Activated naive CD4-positive, alpha-beta T cell treated with anti-CD3 and anti-CD28 coated beads for 36 hours (primary cell): Measurements from ENCODE around the gene SLC5A10. TPM values are rescaled to one million over a fixed set of nuclear protein-coding genes. Genes with fewer than 3 reads are reported as not detected.
"Not testable (repeated sequence)": the region's sequence is repeated elsewhere in the genome, so short reads cannot be mapped to it uniquely, and the experiment has no call there.

Experiments used
- CTCF ChIA-PET: fragments of 350-600 bp; sonication (Branson Sonifier 250); formaldehyde crosslinking; loops from one replicate; lab custom pipeline; 2021; ENCODE audit warnings: antibody characterized with exemption; lab: Charles Lee
- DNase-seq: peaks from one replicate; pipeline ENCODE4 v3.0.0-alpha.2; 2020
- H3K27ac Mint-ChIP-seq: one replicate; pipeline ENCODE4 v1.8.0; 2021; ENCODE audit warnings: mild to moderate bottlenecking, mixed read lengths
- H3K27me3 Mint-ChIP-seq: one replicate; pipeline ENCODE4 v1.8.0; 2021; ENCODE audit warnings: low read depth, mixed read lengths
- H3K36me3 Mint-ChIP-seq: one replicate; pipeline ENCODE4 v1.8.0; 2021; ENCODE audit warnings: low read depth, mixed read lengths
- H3K4me1 Mint-ChIP-seq: one replicate; pipeline ENCODE4 v1.8.0; 2021; ENCODE audit warnings: low read depth, mixed read lengths
- H3K4me3 Mint-ChIP-seq: one replicate; pipeline ENCODE4 v1.8.0; 2021; ENCODE audit warnings: mild to moderate bottlenecking, moderate library complexity, mixed read lengths
- H3K9me3 Mint-ChIP-seq: one replicate; pipeline ENCODE4 v1.8.0; 2021; ENCODE audit warnings: mixed read lengths
- intact Hi-C: fragments of 100-400 bp; cut with micrococcal nuclease; formaldehyde crosslinking; loops from one replicate; pipeline ENCODE4 v1.15.1; 2023
- total RNA-seq, 2 experiments: library from RNA; stranded (reverse); gene quantifications; one replicate each; pipeline ENCODE4 v1.2.3, GENCODE V29; 2021

SLC5A10 gene
- not detected for total RNA-seq

- no peaks in the 10 kb centered on the region for H3K27me3 Mint-ChIP-seq
- no peak for DNase-seq
- CTCF ChIA-PET = no interaction called here
- no peaks in the 10 kb centered on the region for H3K36me3 Mint-ChIP-seq
- H3K27ac Mint-ChIP-seq = no peak within 1 kb of the TSS
- intact Hi-C loops = no loop called here
- no peaks in the 10 kb centered on the region for H3K9me3 Mint-ChIP-seq
- H3K4me1 Mint-ChIP-seq = peaks cover 26% of the 10 kb centered on the region
- no peak within 1 kb of the TSS for H3K4me3 Mint-ChIP-seq
Observed at GRCh38 chr17:18951941-18952842, at the start of gene SLC5A10. Gene SLC5A10, plus strand, starts transcription at chr17:18952165. Its CDS starts 41 bp downstream, at chr17:18952206.

- Mint-ChIP-seq H3K4me3 (no peak overlapping the region), H3K4me1 (peaks cover 30% of the 10 kb centered on the region), H3K36me3 (peaks cover 29% of the 10 kb centered on the region), H3K27me3 (no peaks in the 10 kb centered on the region), H3K27ac (no peak overlapping the region), H3K9me3 (no peaks in the 10 kb centered on the region)
- intact Hi-C loops = no loop called here
- DNase-seq = no peak
- CTCF ChIA-PET = no interaction called here
Observed at GRCh38 chr17:18904482-18904881, 47.5 kb upstream of the SLC5A10 start.

GRCh38 chr17:18905226-18905625 lies 46.7 kb upstream of the SLC5A10 start:
- Mint-ChIP-seq H3K9me3 (no peaks in the 10 kb centered on the region), H3K36me3 (peaks cover 27% of the 10 kb centered on the region)
- CTCF ChIA-PET = no interaction called here

GRCh38 chr17:18910326-18910725 lies 41.6 kb upstream of the SLC5A10 start:
- CTCF ChIA-PET = no interaction called here
- no peaks in the 10 kb centered on the region for H3K9me3 Mint-ChIP-seq
- peaks cover 2% of the 10 kb centered on the region for H3K4me1 Mint-ChIP-seq
- no peak overlapping the region for H3K4me3 Mint-ChIP-seq
- intact Hi-C loops = no loop called here
- no peaks in the 10 kb centered on the region for H3K27me3 Mint-ChIP-seq
- H3K27ac Mint-ChIP-seq = no peak overlapping the region
- DNase-seq = no peak
- H3K36me3 Mint-ChIP-seq = peaks cover 34% of the 10 kb centered on the region

More at GRCh38 chr17:18905226-18905625, 46.7 kb upstream of the SLC5A10 start:
- H3K4me3 Mint-ChIP-seq = no peak overlapping the region
- DNase-seq = no peak
- peaks cover 28% of the 10 kb centered on the region for H3K4me1 Mint-ChIP-seq
- H3K27me3 Mint-ChIP-seq = no peaks in the 10 kb centered on the region
- no peak overlapping the region for H3K27ac Mint-ChIP-seq
- intact Hi-C loops = no loop called here

- no peaks in the 10 kb centered on the region for H3K9me3 Mint-ChIP-seq
- H3K27ac Mint-ChIP-seq = no peak overlapping the region
- CTCF ChIA-PET = interaction anchor here (0.6 kb wide), 1 partner anchor 93 kb away, joined by 3 read pairs; no protein-coding TSS in a partner anchor
- H3K27me3 Mint-ChIP-seq = no peaks in the 10 kb centered on the region
- H3K4me1 Mint-ChIP-seq = peaks cover 2% of the 10 kb centered on the region
- intact Hi-C loops = no loop called here
- no peak overlapping the region for H3K4me3 Mint-ChIP-seq
- DNase-seq = no peak
- peaks cover 37% of the 10 kb centered on the region for H3K36me3 Mint-ChIP-seq
Observed at GRCh38 chr17:18910881-18911280, 41.1 kb upstream of the SLC5A10 start.

GRCh38 chr17:18916816-18917500 lies 35.0 kb upstream of the SLC5A10 start:
- Mint-ChIP-seq H3K4me3 (no peak overlapping the region), H3K27ac (no peak overlapping the region), H3K9me3 (no peaks in the 10 kb centered on the region), H3K27me3 (no peaks in the 10 kb centered on the region), H3K4me1 (peaks cover 44% of the 10 kb centered on the region), H3K36me3 (peaks cover 31% of the 10 kb centered on the region)
- CTCF ChIA-PET = interaction anchor here (0.6 kb wide), 1 partner anchor 16 kb away, joined by 5 read pairs; no protein-coding TSS in a partner anchor
- no peak for DNase-seq
- intact Hi-C loops = no loop called here

GRCh38 chr17:18917506-18918032 lies 34.4 kb upstream of the SLC5A10 start:
- Mint-ChIP-seq H3K4me1 (peaks cover 48% of the 10 kb centered on the region), H3K27me3 (no peaks in the 10 kb centered on the region), H3K27ac (no peak overlapping the region), H3K4me3 (no peak overlapping the region), H3K9me3 (no peaks in the 10 kb centered on the region), H3K36me3 (peaks cover 26% of the 10 kb centered on the region)
- CTCF ChIA-PET = no interaction called here
- DNase-seq = no peak
- intact Hi-C loops = no loop called here

GRCh38 chr17:18919963-18920362 lies 32.0 kb upstream of the SLC5A10 start:
- Mint-ChIP-seq H3K36me3 (peaks cover 24% of the 10 kb centered on the region), H3K9me3 (no peaks in the 10 kb centered on the region), H3K27me3 (no peaks in the 10 kb centered on the region), H3K4me3 (no peak overlapping the region), H3K4me1 (peaks cover 60% of the 10 kb centered on the region), H3K27ac (no peak overlapping the region)
- CTCF ChIA-PET = no interaction called here
- DNase-seq = no peak
- intact Hi-C loops = no loop called here

GRCh38 chr17:18920911-18921441 lies 31.0 kb upstream of the SLC5A10 start:
- Mint-ChIP-seq H3K27ac (peak overlapping the region; percentile 33), H3K36me3 (peaks cover 22% of the 10 kb centered on the region), H3K4me1 (peaks cover 70% of the 10 kb centered on the region), H3K4me3 (no peak overlapping the region), H3K9me3 (no peaks in the 10 kb centered on the region), H3K27me3 (no peaks in the 10 kb centered on the region)
- peak; percentile 38 for DNase-seq
- intact Hi-C loops = loop anchor here (1.0 kb wide), 1 partner anchor 61 kb away; no protein-coding TSS in a partner anchor
- CTCF ChIA-PET = no interaction called here

GRCh38 chr17:18921485-18921884 lies 30.5 kb upstream of the SLC5A10 start:
- Mint-ChIP-seq H3K9me3 (no peaks in the 10 kb centered on the region), H3K27ac (no peak overlapping the region), H3K4me3 (no peak overlapping the region), H3K36me3 (peaks cover 22% of the 10 kb centered on the region), H3K27me3 (no peaks in the 10 kb centered on the region), H3K4me1 (peaks cover 70% of the 10 kb centered on the region)
- DNase-seq = no peak
- intact Hi-C loops = loop anchor here (1.0 kb wide), 1 partner anchor 61 kb away; no protein-coding TSS in a partner anchor
- CTCF ChIA-PET = no interaction called here

GRCh38 chr17:18921912-18922451 lies 30.0 kb upstream of the SLC5A10 start:
- Mint-ChIP-seq H3K27ac (peak overlapping the region; percentile 27), H3K9me3 (no peaks in the 10 kb centered on the region), H3K36me3 (peaks cover 23% of the 10 kb centered on the region), H3K4me1 (peaks cover 70% of the 10 kb centered on the region), H3K4me3 (no peak overlapping the region), H3K27me3 (no peaks in the 10 kb centered on the region)
- intact Hi-C loops = loop anchor here (1.0 kb wide), 2 partner anchors 21 to 62 kb away; no protein-coding TSS in a partner anchor
- CTCF ChIA-PET = no interaction called here
- DNase-seq = peak; percentile 36

GRCh38 chr17:18922596-18922995 lies 29.4 kb upstream of the SLC5A10 start:
- H3K27ac Mint-ChIP-seq, H3K4me3 Mint-ChIP-seq, H3K9me3 Mint-ChIP-seq, CTCF ChIA-PET, H3K27me3 Mint-ChIP-seq, DNase-seq: not testable (repeated sequence)
- peaks cover 20% of the 10 kb centered on the region for H3K36me3 Mint-ChIP-seq
- intact Hi-C loops = loop anchor here (1.0 kb wide), 1 partner anchor 21 kb away; no protein-coding TSS in a partner anchor
- peaks cover 67% of the 10 kb centered on the region for H3K4me1 Mint-ChIP-seq
